22Rv1 (cell line): ENCODE results near the gene GPR176.

ENCODE experiments used
- CTCF ChIP-seq: fragments of 450-650 bp; IDR thresholded peaks from 2 replicates; pipeline ENCODE4 v1.5.1; 2017; ENCODE audit warnings: mild to moderate bottlenecking
- ZFX ChIP-seq: fragments of 450-650 bp; IDR thresholded peaks from 2 replicates; pipeline ENCODE4 v1.6.1; 2017; ENCODE audit warnings: antibody characterized with exemption, borderline replicate concordance

GRCh38 chr15:39864116-39864515 is 56.0 kb downstream of the GPR176 start:
- no peak for TF ChIP-seq CTCF
- no peak for TF ChIP-seq ZFX
